HUDEP-2 (cell line): ENCODE measurements around the gene ZNF469.
A peak's percentile ranks its signal among the peaks of the same experiment; 100 is the strongest.

Source experiments
- DNase-seq, 76 experiments: peaks; one replicate each; lab custom pipeline; 2025; ENCODE audit not compliant: unreplicated experiment in 76 of 76; lab: John Stamatoyannopoulos, UW

ZNF469 gene

GRCh38 chr16:88382491-88383400 lies at the start of gene ZNF469:
TSS of gene ZNF469 (plus strand) at chr16:88382959. CDS start at chr16:88427471, 44,512 bp downstream.
- no peak for DNase-seq

- no peak for DNase-seq
These were observed 48.6 kb upstream of the ZNF469 start for GRCh38 chr16:88333848-88334777.

- DNase-seq: no peak
These were observed 47.7 kb upstream of the ZNF469 start for GRCh38 chr16:88334778-88335720.

DNA sequence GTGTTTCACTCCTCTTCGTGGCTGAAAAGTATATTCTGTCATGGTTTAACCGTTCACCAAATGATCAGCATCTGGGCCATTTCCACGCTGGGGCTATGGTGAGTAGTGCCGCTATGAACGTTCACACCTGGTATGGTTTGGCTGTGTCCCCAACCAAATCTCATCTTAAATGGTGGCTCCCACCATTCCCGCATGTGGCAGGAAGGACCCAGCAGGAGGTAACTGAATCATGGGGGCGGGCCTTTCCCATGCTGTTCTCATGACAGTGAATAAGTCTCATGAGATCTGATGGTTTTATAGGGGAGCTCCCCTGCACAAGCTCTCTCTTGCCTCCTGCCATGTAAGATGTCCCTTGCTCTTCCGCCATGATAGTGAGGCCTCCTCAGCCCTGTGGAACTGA lies 45.7 kb upstream of the ZNF469 start:
- no peak for DNase-seq

DNA sequence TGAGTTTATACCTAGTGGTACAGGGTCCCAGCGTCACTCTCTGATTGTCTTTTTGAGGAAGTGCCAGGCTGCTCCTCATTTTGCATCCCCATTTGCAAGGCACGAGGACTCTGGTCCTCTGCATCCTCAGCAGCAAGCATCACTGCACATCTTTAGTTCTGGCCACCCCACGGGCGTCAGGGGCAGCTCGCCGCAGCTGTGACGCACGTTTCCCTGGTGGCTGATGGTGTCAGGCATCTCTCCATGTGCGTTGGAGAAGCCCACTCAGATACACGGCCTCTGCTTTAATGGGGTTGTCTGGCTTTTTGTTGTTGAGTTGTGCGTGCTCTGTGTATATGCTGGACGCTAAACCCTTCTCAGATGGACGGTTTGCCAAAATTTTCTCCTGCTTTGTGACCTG lies 45.2 kb upstream of the ZNF469 start:
- no peak for DNase-seq

- DNase-seq: peak in 14 of 76 experiments; percentile 3 to 29 (median 9)
These were observed 44.6 kb upstream of the ZNF469 start for GRCh38 chr16:88338111-88338510.

DNA sequence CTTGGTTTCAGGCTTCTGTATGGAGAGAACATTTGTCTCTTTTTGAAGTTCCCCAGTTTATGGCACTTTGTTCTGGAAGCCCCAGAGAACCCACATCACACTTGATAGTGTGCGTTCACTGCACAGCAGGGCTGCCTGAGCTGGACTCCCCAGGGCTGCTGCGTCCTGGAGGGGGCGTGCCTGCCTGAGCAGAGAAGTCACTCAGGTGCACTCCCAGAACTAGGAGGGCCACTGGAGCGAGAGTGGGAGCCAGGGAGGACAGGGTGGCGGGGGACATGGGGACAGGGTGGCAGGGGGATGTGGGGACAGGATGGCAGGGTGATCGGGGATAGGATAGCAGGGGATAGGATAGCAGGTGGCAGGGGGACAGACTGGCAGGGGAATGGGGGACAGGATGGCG lies 43.9 kb upstream of the ZNF469 start:
- no peak for DNase-seq

DNA sequence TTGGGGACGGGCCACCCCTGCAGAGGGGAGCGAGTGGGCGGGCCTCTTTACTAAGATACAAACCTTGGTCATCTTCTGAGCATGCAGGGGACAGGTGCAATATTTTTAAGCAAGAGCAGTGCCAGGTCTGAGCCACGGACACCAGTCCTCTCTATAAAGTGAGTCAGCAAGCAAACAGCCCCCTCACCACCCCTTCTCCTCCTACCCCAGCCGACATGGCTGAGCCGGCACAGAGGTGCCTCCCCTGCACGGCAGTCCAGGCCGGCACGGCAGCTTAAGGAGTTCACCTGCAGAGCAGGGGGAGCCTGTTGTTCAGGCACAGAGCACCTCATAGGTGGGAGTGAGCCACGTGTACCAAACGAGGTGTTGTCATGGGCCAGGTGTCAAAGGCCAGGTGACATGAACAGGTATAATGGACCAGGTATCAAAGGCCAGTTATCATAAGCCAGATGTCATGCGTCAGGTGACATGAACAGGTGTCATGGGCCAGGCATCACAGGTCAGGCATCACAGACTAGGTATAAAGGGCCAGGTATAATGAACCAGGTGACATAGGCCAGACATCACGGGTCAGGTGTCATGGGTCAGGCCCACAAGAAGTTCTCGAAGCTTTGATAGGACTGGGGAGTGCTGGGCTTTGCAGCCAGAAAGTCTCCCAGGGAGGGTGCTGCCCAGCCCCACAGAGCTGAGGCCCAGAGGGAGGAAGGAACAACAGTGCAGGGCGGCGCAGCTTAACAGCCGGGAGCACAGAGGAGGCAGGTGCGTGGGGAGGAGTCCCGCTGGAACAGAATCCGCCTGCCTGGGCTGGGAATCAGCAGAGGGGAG lies 42.6 kb upstream of the ZNF469 start:
- DNase-seq: no peak

- no peak for DNase-seq
These were observed 42.0 kb upstream of the ZNF469 start for GRCh38 chr16:88340755-88341150.

DNA sequence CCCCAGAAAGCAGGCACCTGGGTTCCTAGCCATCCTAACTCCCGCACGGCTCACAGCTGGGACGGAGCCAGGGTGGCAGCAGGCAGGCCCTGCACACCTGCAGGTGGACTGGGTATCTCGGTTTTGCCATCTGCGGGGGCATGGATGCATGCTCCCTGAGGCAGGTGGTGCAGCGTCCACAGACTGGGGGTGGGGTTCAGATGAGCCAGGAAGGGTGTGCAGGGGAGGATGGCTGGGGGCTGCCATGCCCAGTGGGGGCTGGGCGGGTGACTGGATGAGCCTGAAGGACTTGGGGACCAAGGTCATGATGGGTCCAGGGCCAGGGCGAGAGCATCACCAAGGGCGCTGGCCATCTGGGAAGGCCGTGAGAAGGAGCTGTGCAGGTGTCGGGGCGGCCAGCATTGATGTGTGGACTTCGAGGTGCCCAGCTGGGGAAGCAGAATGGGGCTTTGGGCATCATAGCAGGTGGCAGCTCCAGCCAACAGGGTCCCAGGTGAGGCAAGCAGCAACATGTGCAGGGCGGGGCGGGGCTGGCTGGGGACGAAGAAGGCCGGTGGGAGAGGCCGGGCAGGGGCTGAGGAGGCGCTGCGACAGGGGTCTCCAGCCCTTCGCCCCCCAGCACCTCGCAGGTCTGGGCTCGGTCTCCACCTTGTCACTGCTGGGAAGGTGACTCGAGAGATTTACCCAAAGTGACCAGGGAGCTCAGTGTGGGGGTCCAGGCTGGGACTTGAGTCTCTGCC lies 41.0 kb upstream of the ZNF469 start:
- DNase-seq: no peak

- no peak for DNase-seq
These were observed 40.3 kb upstream of the ZNF469 start for GRCh38 chr16:88342491-88342890.

- DNase-seq: no peak
These were observed 39.4 kb upstream of the ZNF469 start for GRCh38 chr16:88343271-88343791.

- DNase-seq: no peak
These were observed 38.2 kb upstream of the ZNF469 start for GRCh38 chr16:88344411-88345030.

- DNase-seq: no peak
These were observed 37.6 kb upstream of the ZNF469 start for GRCh38 chr16:88345031-88345720.

DNA sequence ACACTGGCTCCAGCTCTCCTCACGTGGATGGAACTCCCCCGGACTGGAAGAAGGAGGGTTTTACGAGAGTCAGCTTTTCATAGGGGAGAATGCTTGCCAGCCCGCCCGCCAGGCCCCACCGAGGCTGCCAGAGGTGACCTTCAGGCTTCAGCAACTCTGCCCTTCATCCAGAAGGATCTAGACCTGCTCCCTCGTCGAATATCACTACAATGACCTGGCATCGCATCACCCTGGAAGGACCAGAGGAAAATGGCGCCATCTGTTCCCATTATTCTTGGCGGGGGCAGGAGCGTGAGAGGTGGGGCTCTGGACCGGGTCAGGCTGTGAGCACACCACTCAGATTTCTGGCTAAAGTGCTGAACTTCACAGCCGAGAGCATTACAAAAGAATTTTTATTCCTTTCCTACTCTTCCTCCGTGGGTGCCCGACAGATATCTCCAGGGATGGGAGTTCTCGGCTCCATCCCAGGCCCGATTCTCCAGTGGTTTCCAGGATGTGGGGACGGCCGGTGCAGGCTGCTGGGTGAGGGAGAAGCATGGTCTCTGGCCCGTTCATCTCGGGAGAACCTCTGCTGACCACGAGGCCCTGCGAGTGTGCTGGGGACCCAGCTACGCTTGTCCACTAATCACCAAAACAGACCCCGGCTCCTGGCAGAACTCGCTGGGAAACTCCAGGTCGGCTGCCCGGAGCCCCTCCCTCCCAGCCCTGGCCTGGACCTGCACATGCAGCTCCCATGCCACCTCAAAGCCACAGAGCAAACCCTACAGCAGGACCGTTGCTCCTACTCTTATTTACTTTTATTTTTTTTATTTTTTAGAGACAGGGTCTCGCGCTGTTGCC lies 36.8 kb upstream of the ZNF469 start:
- DNase-seq: no peak

DNA sequence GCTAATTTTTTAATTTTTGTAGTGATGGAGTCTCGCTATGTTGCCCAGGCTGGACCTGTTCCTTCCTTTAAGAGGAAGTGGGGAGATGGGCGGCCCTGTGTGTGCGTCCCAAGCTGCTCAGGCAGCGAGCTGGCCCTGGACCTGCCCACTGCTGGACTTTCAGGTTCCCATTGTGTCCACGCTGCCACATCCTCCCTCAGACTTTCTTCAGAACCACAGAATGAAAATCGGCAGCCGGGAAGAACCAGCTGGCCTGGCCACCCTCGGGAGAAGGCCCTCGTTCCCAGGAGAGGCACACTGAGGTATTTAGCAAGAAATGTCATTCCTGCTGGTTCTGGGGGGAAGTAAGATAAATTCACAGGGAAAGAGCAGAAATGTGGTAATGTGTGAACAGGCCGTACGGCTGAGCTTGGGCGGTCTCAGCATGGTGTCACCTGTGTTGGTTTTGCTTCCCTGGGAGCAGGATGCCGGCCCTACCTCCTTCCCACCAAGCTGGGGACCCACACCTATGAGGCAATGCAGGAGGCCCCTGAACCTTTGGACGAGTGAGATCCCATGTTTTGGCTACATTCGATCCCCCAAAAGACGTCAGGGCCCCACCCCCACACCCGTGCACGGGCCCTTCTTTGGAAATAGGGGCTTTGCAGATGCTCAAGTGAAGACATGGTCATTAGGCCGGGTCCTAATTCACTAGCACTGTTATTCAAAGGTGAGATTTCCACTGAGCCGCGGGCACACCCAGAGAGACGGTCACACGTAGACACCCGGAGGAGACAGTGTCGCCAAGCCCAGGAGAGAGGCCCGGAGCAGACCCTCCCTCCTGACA lies 35.9 kb upstream of the ZNF469 start:
- DNase-seq: no peak
